ENCODE measurements around the gene MVB12B. TPM values are rescaled to one million over a fixed set of nuclear protein-coding genes. Genes with fewer than 3 reads are reported as not detected.

MVB12B gene
- total RNA-seq, 1 experiment from 2014 or later, result 5.7 TPM

- TF ChIP-seq GABPB1 (CRISPR knock-in tag; IDR thresholded peaks at IDR 0.05) (no peak), ZNF416 (CRISPR knock-in tag; IDR thresholded peaks at IDR 0.05) (no peak), ELF4 (CRISPR knock-in tag; IDR thresholded peaks at IDR 0.05; ENCODE audit: low read depth) (no peak), ZNF263 (CRISPR knock-in tag; IDR thresholded peaks at IDR 0.05; ENCODE audit: low read depth) (no peak), USF1 (CRISPR knock-in tag; IDR thresholded peaks at IDR 0.05) (no peak), ZNF317 (CRISPR knock-in tag; IDR thresholded peaks at IDR 0.05; ENCODE audit: borderline replicate concordance, low read depth) (no peak), NFYB (CRISPR knock-in tag; conservative IDR thresholded peaks at IDR 0.05; ENCODE audit: low read depth) (no peak), JAZF1 (CRISPR knock-in tag; IDR thresholded peaks at IDR 0.05) (no peak)
- TF ChIP-seq, protein P1, sequence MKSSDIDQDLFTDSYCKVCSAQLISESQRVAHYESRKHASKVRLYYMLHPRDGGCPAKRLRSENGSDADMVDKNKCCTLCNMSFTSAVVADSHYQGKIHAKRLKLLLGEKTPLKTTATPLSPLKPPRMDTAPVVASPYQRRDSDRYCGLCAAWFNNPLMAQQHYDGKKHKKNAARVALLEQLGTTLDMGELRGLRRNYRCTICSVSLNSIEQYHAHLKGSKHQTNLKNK (CRISPR knock-in tag; IDR thresholded peaks at IDR 0.05), result no peak
- TF ChIP-seq, protein P2, sequence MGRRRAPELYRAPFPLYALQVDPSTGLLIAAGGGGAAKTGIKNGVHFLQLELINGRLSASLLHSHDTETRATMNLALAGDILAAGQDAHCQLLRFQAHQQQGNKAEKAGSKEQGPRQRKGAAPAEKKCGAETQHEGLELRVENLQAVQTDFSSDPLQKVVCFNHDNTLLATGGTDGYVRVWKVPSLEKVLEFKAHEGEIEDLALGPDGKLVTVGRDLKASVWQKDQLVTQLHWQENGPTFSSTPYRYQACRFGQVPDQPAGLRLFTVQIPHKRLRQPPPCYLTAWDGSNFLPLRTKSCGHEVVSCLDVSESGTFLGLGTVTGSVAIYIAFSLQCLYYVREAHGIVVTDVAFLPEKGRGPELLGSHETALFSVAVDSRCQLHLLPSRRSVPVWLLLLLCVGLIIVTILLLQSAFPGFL (CRISPR knock-in tag; IDR thresholded peaks at IDR 0.05; ENCODE audit: borderline replicate concordance), result no peak
These were observed 114.3 kb downstream of the MVB12B start (continued) for GRCh38 chr9:126440940-126441339.

GRCh38 chr9:126442636-126443035 lies 116.0 kb downstream of the MVB12B start:
- H3K27me3 Mint-ChIP-seq (ENCODE audit: low read depth), result no peaks in the 10 kb centered on the region
- H3K36me3 Mint-ChIP-seq, result no peaks in the 10 kb centered on the region
- ATAC-seq (no peak), DNase-seq (ENCODE audit: low spot score) (no peak)
- CTCF ChIA-PET, result interaction anchor here (1.8 kb wide), 1 partner anchor 57 kb away, joined by 7 read pairs; no protein-coding TSS in a partner anchor
- no peak overlapping the region for H3K27ac Mint-ChIP-seq
- no peak overlapping the region for H3K4me3 Mint-ChIP-seq
- H3K4me1 Mint-ChIP-seq, result peaks cover 12% of the 10 kb centered on the region
- TF ChIP-seq FOXP1 (CRISPR knock-in tag; IDR thresholded peaks at IDR 0.05; ENCODE audit: borderline replicate concordance) (no peak), JUN (CRISPR knock-in tag; IDR thresholded peaks at IDR 0.05) (no peak), ZNF671 (CRISPR knock-in tag; IDR thresholded peaks at IDR 0.05) (no peak), TEAD1 (CRISPR knock-in tag; IDR thresholded peaks at IDR 0.05) (no peak), FOXJ3 (CRISPR knock-in tag; IDR thresholded peaks at IDR 0.05; ENCODE audit: borderline replicate concordance) (no peak), JAZF1 (CRISPR knock-in tag; IDR thresholded peaks at IDR 0.05) (no peak)
- TF ChIP-seq, protein P3, sequence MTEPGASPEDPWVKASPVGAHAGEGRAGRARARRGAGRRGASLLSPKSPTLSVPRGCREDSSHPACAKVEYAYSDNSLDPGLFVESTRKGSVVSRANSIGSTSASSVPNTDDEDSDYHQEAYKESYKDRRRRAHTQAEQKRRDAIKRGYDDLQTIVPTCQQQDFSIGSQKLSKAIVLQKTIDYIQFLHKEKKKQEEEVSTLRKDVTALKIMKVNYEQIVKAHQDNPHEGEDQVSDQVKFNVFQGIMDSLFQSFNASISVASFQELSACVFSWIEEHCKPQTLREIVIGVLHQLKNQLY (CRISPR knock-in tag; IDR thresholded peaks at IDR 0.05), result no peak
- TF ChIP-seq, protein P4, sequence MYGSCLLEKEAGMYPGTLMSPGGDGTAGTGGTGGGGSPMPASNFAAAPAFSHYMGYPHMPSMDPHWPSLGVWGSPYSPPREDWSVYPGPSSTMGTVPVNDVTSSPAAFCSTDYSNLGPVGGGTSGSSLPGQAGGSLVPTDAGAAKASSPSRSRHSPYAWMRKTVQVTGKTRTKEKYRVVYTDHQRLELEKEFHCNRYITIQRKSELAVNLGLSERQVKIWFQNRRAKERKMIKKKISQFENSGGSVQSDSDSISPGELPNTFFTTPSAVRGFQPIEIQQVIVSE (CRISPR knock-in tag; IDR thresholded peaks at IDR 0.05; ENCODE audit: borderline replicate concordance), result no peak
- H3K9me3 Mint-ChIP-seq, result no peaks in the 10 kb centered on the region
- POLR2A ChIA-PET, result no interaction called here

- CTCF ChIA-PET, result interaction anchor here (1.8 kb wide), 1 partner anchor 57 kb away, joined by 7 read pairs; no protein-coding TSS in a partner anchor
- TF ChIP-seq ZNF281 (CRISPR knock-in tag; IDR thresholded peaks at IDR 0.05) (no peak), JUN (CRISPR knock-in tag; IDR thresholded peaks at IDR 0.05) (no peak), FOXP1 (CRISPR knock-in tag; IDR thresholded peaks at IDR 0.05; ENCODE audit: borderline replicate concordance) (no peak), ZNF317 (CRISPR knock-in tag; IDR thresholded peaks at IDR 0.05; ENCODE audit: borderline replicate concordance, low read depth) (no peak), ZSCAN18 (CRISPR knock-in tag; IDR thresholded peaks at IDR 0.05) (no peak), ZNF121 (CRISPR knock-in tag; IDR thresholded peaks at IDR 0.05) (no peak), NFE2L1 (CRISPR knock-in tag; IDR thresholded peaks at IDR 0.05) (no peak), EMX1 (CRISPR knock-in tag; IDR thresholded peaks at IDR 0.05) (no peak), NR2C2 (CRISPR knock-in tag; IDR thresholded peaks at IDR 0.05) (no peak), ETV6 (CRISPR knock-in tag; IDR thresholded peaks at IDR 0.05) (no peak)
- TF ChIP-seq, protein P5, sequence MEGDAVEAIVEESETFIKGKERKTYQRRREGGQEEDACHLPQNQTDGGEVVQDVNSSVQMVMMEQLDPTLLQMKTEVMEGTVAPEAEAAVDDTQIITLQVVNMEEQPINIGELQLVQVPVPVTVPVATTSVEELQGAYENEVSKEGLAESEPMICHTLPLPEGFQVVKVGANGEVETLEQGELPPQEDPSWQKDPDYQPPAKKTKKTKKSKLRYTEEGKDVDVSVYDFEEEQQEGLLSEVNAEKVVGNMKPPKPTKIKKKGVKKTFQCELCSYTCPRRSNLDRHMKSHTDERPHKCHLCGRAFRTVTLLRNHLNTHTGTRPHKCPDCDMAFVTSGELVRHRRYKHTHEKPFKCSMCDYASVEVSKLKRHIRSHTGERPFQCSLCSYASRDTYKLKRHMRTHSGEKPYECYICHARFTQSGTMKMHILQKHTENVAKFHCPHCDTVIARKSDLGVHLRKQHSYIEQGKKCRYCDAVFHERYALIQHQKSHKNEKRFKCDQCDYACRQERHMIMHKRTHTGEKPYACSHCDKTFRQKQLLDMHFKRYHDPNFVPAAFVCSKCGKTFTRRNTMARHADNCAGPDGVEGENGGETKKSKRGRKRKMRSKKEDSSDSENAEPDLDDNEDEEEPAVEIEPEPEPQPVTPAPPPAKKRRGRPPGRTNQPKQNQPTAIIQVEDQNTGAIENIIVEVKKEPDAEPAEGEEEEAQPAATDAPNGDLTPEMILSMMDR (IDR thresholded peaks at IDR 0.05), result no peak
These were observed 116.5 kb downstream of the MVB12B start for GRCh38 chr9:126443144-126443543.

More at GRCh38 chr9:126443144-126443543, 116.5 kb downstream of the MVB12B start:
- H3K4me1 Mint-ChIP-seq, result peaks cover 12% of the 10 kb centered on the region
- no peaks in the 10 kb centered on the region for H3K36me3 Mint-ChIP-seq
- ATAC-seq, result no peak
- no peak overlapping the region for H3K4me3 Mint-ChIP-seq
- POLR2A ChIA-PET, result no interaction called here
- DNase-seq (ENCODE audit: low spot score), result no peak
- no peaks in the 10 kb centered on the region for H3K27me3 Mint-ChIP-seq (ENCODE audit: low read depth)
- H3K27ac Mint-ChIP-seq, result no peak overlapping the region
- no peaks in the 10 kb centered on the region for H3K9me3 Mint-ChIP-seq

Measured in WTC11 (cell line).